Cardiac muscle cell (in vitro differentiated cells and primary cell): ENCODE data around the gene CDHR3. TPM values are rescaled to one million over a fixed set of nuclear protein-coding genes. Genes with fewer than 3 reads are reported as not detected.

Experiments used
- DNase-seq, 2 donors: peaks; one replicate each; pipeline versions ENCODE4 v3.0.0 to v3.0.0-alpha.2; 2010 to 2017; ENCODE audit warnings: low read depth in 1 of 2, low spot score in 1 of 2
- H3K27ac ChIP-seq: fragments of 200-600 bp; sonication (generic); 2 replicates; pipeline ENCODE4 v1.5.1; 2016
- H3K27me3 ChIP-seq: fragments of 200-600 bp; sonication (generic); 2 replicates; pipeline ENCODE4 v1.6.0; 2016; ENCODE audit warnings: control low read depth
- H3K36me3 ChIP-seq: fragments of 200-600 bp; sonication (generic); 2 replicates; pipeline ENCODE4 v1.5.1; 2016; ENCODE audit warnings: control low read depth
- H3K4me1 ChIP-seq: fragments of 200-600 bp; sonication (generic); 2 replicates; pipeline ENCODE4 v1.8.1; 2017; ENCODE audit warnings: low read depth, mild to moderate bottlenecking, mixed run types
- H3K4me3 ChIP-seq: fragments of 200-600 bp; sonication (generic); 2 replicates; pipeline ENCODE4 v1.5.1; 2016; ENCODE audit warnings: mild to moderate bottlenecking
- H3K9me3 ChIP-seq: fragments of 200-600 bp; sonication (generic); 2 replicates; pipeline ENCODE4 v1.5.1; 2017; ENCODE audit warnings: low read depth, mild to moderate bottlenecking, control low read depth
- CTCF ChIP-seq: IDR thresholded peaks from 2 replicates; pipeline ENCODE4 v1.5.1; 2012; ENCODE audit warnings: low read depth, mild to moderate bottlenecking, low read length
- polyA plus RNA-seq: library from polyadenylated mRNA; unstranded; fragments of >200 nt; fragmentation: Nextera tagmentation; extraction: Ambion mirVana; gene quantifications from 2 replicates; pipeline ENCODE4 v1.2.1, GENCODE V29; 2016
- total RNA-seq: library from RNA; depleted of rRNA; stranded (reverse); fragments of >200 nt; gene quantifications from 2 replicates; pipeline ENCODE4 v1.2.3, GENCODE V29; 2016

The CDHR3 gene
- total and polyA plus RNA-seq, 2 experiments from 2014 or later: 9.3 to 12.2 TPM

GRCh38 chr7:106057204-106057961 is 94.3 kb downstream of the CDHR3 start:
- DNase-seq: no peak
- no peak for TF ChIP-seq CTCF
- Histone ChIP-seq H3K9me3 (no peaks in the 10 kb centered on the region), H3K4me1 (no peaks in the 10 kb centered on the region), H3K27ac (no peak overlapping the region), H3K27me3 (no peaks in the 10 kb centered on the region), H3K36me3 (no peaks in the 10 kb centered on the region), H3K4me3 (no peak overlapping the region)

GRCh38 chr7:106057962-106058927 is 95.2 kb downstream of the CDHR3 start:
- Histone ChIP-seq H3K4me1 (no peaks in the 10 kb centered on the region), H3K9me3 (no peaks in the 10 kb centered on the region), H3K27me3 (no peaks in the 10 kb centered on the region), H3K27ac (no peak overlapping the region), H3K36me3 (no peaks in the 10 kb centered on the region), H3K4me3 (no peak overlapping the region)
- no peak for DNase-seq
- no peak for TF ChIP-seq CTCF

GRCh38 chr7:106058928-106059324 is 95.9 kb downstream of the CDHR3 start:
- Histone ChIP-seq H3K27ac (no peak overlapping the region), H3K4me3 (no peak overlapping the region), H3K27me3 (no peaks in the 10 kb centered on the region), H3K9me3 (no peaks in the 10 kb centered on the region), H3K36me3 (no peaks in the 10 kb centered on the region), H3K4me1 (no peaks in the 10 kb centered on the region)
- DNase-seq: no peak
- no peak for TF ChIP-seq CTCF

GRCh38 chr7:106059556-106059955 is 96.5 kb downstream of the CDHR3 start:
- H3K27ac ChIP-seq: no peak overlapping the region
- no peaks in the 10 kb centered on the region for H3K4me1 ChIP-seq
- no peaks in the 10 kb centered on the region for H3K27me3 ChIP-seq
- H3K4me3 ChIP-seq: no peak overlapping the region
- no peak for TF ChIP-seq CTCF
- no peaks in the 10 kb centered on the region for H3K9me3 ChIP-seq
- H3K36me3 ChIP-seq: no peaks in the 10 kb centered on the region
- peak in 1 of 2 donors; percentile 44 for DNase-seq

GRCh38 chr7:106060394-106060920 is 97.4 kb downstream of the CDHR3 start:
- Histone ChIP-seq H3K36me3 (no peaks in the 10 kb centered on the region), H3K27me3 (no peaks in the 10 kb centered on the region), H3K4me3 (no peak overlapping the region), H3K27ac (no peak overlapping the region), H3K4me1 (no peaks in the 10 kb centered on the region), H3K9me3 (no peaks in the 10 kb centered on the region)
- no peak for TF ChIP-seq CTCF
- DNase-seq: no peak
